22Rv1 (cell line): ENCODE results near the gene PLXNA2.

Source experiments
- CTCF ChIP-seq: fragments of 450-650 bp; IDR thresholded peaks from 2 replicates; pipeline ENCODE4 v1.5.1; 2017; ENCODE audit warnings: mild to moderate bottlenecking
- ZFX ChIP-seq: fragments of 450-650 bp; IDR thresholded peaks from 2 replicates; pipeline ENCODE4 v1.6.1; 2017; ENCODE audit warnings: antibody characterized with exemption, borderline replicate concordance

- TF ChIP-seq CTCF = no peak
- TF ChIP-seq ZFX = no peak
These were observed 15.6 kb downstream of the PLXNA2 start for GRCh38 chr1:208228550-208228949.
